Parathyroid adenoma (tissue), 2 donors: ENCODE results near the gene PBXIP1.
"Not testable (repeated sequence)": the region's sequence is repeated elsewhere in the genome, so short reads cannot be mapped to it uniquely, and the experiment has no call there.

Experiments used
- H2AFZ ChIP-seq: fragments of 300-600 bp; sonication (generic); one replicate; pipeline ENCODE4 v1.7.0; 2017; ENCODE audit warnings: antibody characterized with exemption, mild to moderate bottlenecking
- H3K27ac ChIP-seq: fragments of 300-600 bp; sonication (generic); one replicate; pipeline ENCODE4 v1.7.0; 2017
- H3K27me3 ChIP-seq: fragments of 300-600 bp; sonication (generic); one replicate; pipeline ENCODE4 v1.7.0; 2017; ENCODE audit warnings: low read length; ENCODE audit not compliant: control insufficient read depth, insufficient read depth
- H3K36me3 ChIP-seq: fragments of 300-600 bp; sonication (generic); one replicate; pipeline ENCODE4 v1.7.0; 2017; ENCODE audit warnings: low read length; ENCODE audit not compliant: control insufficient read depth, insufficient read depth
- H3K4me1 ChIP-seq: fragments of 300-600 bp; sonication (generic); one replicate; pipeline ENCODE4 v1.7.0; 2017; ENCODE audit warnings: control low read depth
- H3K4me2 ChIP-seq: fragments of 300-600 bp; sonication (generic); one replicate; pipeline ENCODE4 v1.7.0; 2017; ENCODE audit warnings: low read length
- H3K4me3 ChIP-seq: fragments of 300-600 bp; sonication (generic); one replicate; pipeline ENCODE4 v1.7.0; 2017; ENCODE audit warnings: low read depth, low read length
- H3K79me2 ChIP-seq: fragments of 300-600 bp; sonication (generic); one replicate; pipeline ENCODE4 v1.7.0; 2017; ENCODE audit warnings: control low read depth
- H3K9ac ChIP-seq: fragments of 300-600 bp; sonication (generic); one replicate; pipeline ENCODE4 v1.7.0; 2017; ENCODE audit warnings: mild to moderate bottlenecking
- H3K9me3 ChIP-seq: fragments of 300-600 bp; sonication (generic); one replicate; pipeline ENCODE4 v1.7.0; 2017; ENCODE audit warnings: low read length; ENCODE audit not compliant: control insufficient read depth
- CTCF ChIP-seq: fragments of 300-600 bp; sonication (generic); IDR thresholded peaks from one replicate; pipeline ENCODE4 v1.7.0; 2017; ENCODE audit warnings: antibody characterized with exemption, mild to moderate bottlenecking
- donor health status: primary hyperparathyroidism.

Gene PBXIP1

GRCh38 chr1:154908937-154909336 is 47.0 kb downstream of the PBXIP1 start:
- no peak overlapping the region for H3K27ac ChIP-seq
- no peak for TF ChIP-seq CTCF
- H3K4me1 ChIP-seq = no peaks in the 10 kb centered on the region
- H3K9me3 ChIP-seq = no peaks in the 10 kb centered on the region
- no peaks in the 10 kb centered on the region for H3K27me3 ChIP-seq
- H2AFZ ChIP-seq = no peak overlapping the region
- H3K4me3 ChIP-seq = no peak overlapping the region
- no peaks in the 10 kb centered on the region for H3K36me3 ChIP-seq
- no peak overlapping the region for H3K4me2 ChIP-seq
- no peak overlapping the region for H3K9ac ChIP-seq
- no peaks in the 10 kb centered on the region for H3K79me2 ChIP-seq

GRCh38 chr1:154908129-154908528 is 47.8 kb downstream of the PBXIP1 start:
- not testable (repeated sequence) for H3K27ac ChIP-seq, H3K4me2 ChIP-seq, H3K9ac ChIP-seq, H3K36me3 ChIP-seq, H2AFZ ChIP-seq, H3K27me3 ChIP-seq, H3K4me3 ChIP-seq, H3K79me2 ChIP-seq, H3K4me1 ChIP-seq, H3K9me3 ChIP-seq

GRCh38 chr1:154906621-154907081 is 49.2 kb downstream of the PBXIP1 start:
- TF ChIP-seq CTCF = peak; percentile 49
- no peaks in the 10 kb centered on the region for H3K4me1 ChIP-seq
- H3K4me3 ChIP-seq = no peak overlapping the region
- H3K36me3 ChIP-seq = no peaks in the 10 kb centered on the region
- no peak overlapping the region for H2AFZ ChIP-seq
- no peaks in the 10 kb centered on the region for H3K79me2 ChIP-seq
- H3K9ac ChIP-seq = no peak overlapping the region
- H3K4me2 ChIP-seq = no peak overlapping the region
- H3K27me3 ChIP-seq = no peaks in the 10 kb centered on the region
- no peaks in the 10 kb centered on the region for H3K9me3 ChIP-seq
- H3K27ac ChIP-seq = no peak overlapping the region

- Histone ChIP-seq H3K4me3 (no peak overlapping the region), H3K4me2 (no peak overlapping the region), H3K36me3 (no peaks in the 10 kb centered on the region), H3K27me3 (no peaks in the 10 kb centered on the region), H3K9me3 (no peaks in the 10 kb centered on the region), H2AFZ (no peak overlapping the region), H3K79me2 (no peaks in the 10 kb centered on the region), H3K27ac (no peak overlapping the region), H3K9ac (no peak overlapping the region), H3K4me1 (no peaks in the 10 kb centered on the region)
- TF ChIP-seq CTCF = no peak
Observed at GRCh38 chr1:154902938-154903566, 52.8 kb downstream of the PBXIP1 start.

GRCh38 chr1:154901591-154901990 is 54.3 kb downstream of the PBXIP1 start:
- Histone ChIP-seq H3K4me2 (no peak overlapping the region), H3K27me3 (no peaks in the 10 kb centered on the region), H2AFZ (no peak overlapping the region), H3K4me3 (no peak overlapping the region), H3K27ac (no peak overlapping the region), H3K4me1 (no peaks in the 10 kb centered on the region), H3K79me2 (no peaks in the 10 kb centered on the region), H3K9ac (no peak overlapping the region), H3K36me3 (no peaks in the 10 kb centered on the region), H3K9me3 (no peaks in the 10 kb centered on the region)
- TF ChIP-seq CTCF = no peak
